AG10803 (cell line): Measurements from ENCODE around the gene ENHO.
"Not testable (repeated sequence)": the region's sequence is repeated elsewhere in the genome, so short reads cannot be mapped to it uniquely, and the experiment has no call there.

Source experiments
- DNase-seq: peaks from one replicate; pipeline ENCODE4 v3.0.0; 2010; ENCODE audit warnings: low read depth
- H3K4me3 ChIP-seq: 2 replicates; pipeline ENCODE4 v1.5.1; 2011; ENCODE audit warnings: mild to moderate bottlenecking, low read length, control low read depth
- CTCF ChIP-seq: conservative IDR thresholded peaks from 2 replicates; pipeline ENCODE4 v1.5.1; 2011; ENCODE audit warnings: mild to moderate bottlenecking, low read length, control low read depth, inconsistent platforms

The ENHO gene

GRCh38 chr9:34491596-34491995 lies 31.2 kb downstream of the ENHO start:
- H3K4me3 ChIP-seq: no peak overlapping the region

GRCh38 chr9:34490760-34491159 lies 32.0 kb downstream of the ENHO start:
- H3K4me3 ChIP-seq: no peak overlapping the region
- no peak for TF ChIP-seq CTCF
- DNase-seq: no peak

More at GRCh38 chr9:34491596-34491995, 31.2 kb downstream of the ENHO start:
- DNase-seq: no peak
- no peak for TF ChIP-seq CTCF

- no peak for DNase-seq
- H3K4me3 ChIP-seq: no peak overlapping the region
- no peak for TF ChIP-seq CTCF
Measured at GRCh38 chr9:34490360-34490759, 32.4 kb downstream of the ENHO start.

GRCh38 chr9:34486572-34486971 lies 36.2 kb downstream of the ENHO start:
- H3K4me3 ChIP-seq: no peak overlapping the region
- DNase-seq: no peak
- no peak for TF ChIP-seq CTCF

- no peak for DNase-seq
- TF ChIP-seq CTCF: no peak
- no peak overlapping the region for H3K4me3 ChIP-seq
Measured at GRCh38 chr9:34485822-34486221, 37.0 kb downstream of the ENHO start.

GRCh38 chr9:34484678-34485077 lies 38.1 kb downstream of the ENHO start:
- DNase-seq: no peak
- H3K4me3 ChIP-seq: no peak overlapping the region
- TF ChIP-seq CTCF: no peak

GRCh38 chr9:34482746-34483145 lies 40.0 kb downstream of the ENHO start:
- not testable (repeated sequence) for DNase-seq, H3K4me3 ChIP-seq

GRCh38 chr9:34481620-34482019 lies 41.2 kb downstream of the ENHO start:
- not testable (repeated sequence) for DNase-seq, H3K4me3 ChIP-seq
